ENCODE measurements around the gene MAPKBP1. TPM values are rescaled to one million over a fixed set of nuclear protein-coding genes. Genes with fewer than 3 reads are reported as not detected.

MAPKBP1 gene
- total RNA-seq, 2 donors from 2014 or later: 16.7 to 26.3 TPM

- WGBS, 2 experiments (ENCODE audit: insufficient coverage in 1 of 2, insufficient read length in 1 of 2): 24 to 35% methylated on average over 15 to 19 of the region's 19 CpGs
- Histone ChIP-seq H3K4me3 (ENCODE audit: low read length) (peak overlapping the region; percentile 82), H3K9ac (ENCODE audit: extremely low read depth, low read length, poor library complexity, severe bottlenecking) (peak overlapping the region; percentile 59), H3K9me3 (ENCODE audit: control insufficient read depth, low read length) (no peaks in the 10 kb centered on the region), H3K27ac (ENCODE audit: low read depth, low read length) (peak overlapping the region; percentile 80), H3K4me1 (ENCODE audit: control insufficient read depth, insufficient read depth, low read length) (peaks cover 11% of the 10 kb centered on the region), H3K27me3 (ENCODE audit: control insufficient read depth, insufficient read depth, low read length, poor library complexity, severe bottlenecking) (no peaks in the 10 kb centered on the region), H3K36me3 (ENCODE audit: control insufficient read depth, insufficient read depth, low read length) (peaks cover 15% of the 10 kb centered on the region)
- Mint-ChIP-seq H3K4me3 (peak overlapping the region; percentile 69), H3K27ac (peak overlapping the region; percentile 89), H3K4me1 (peaks cover 36% of the 10 kb centered on the region), H3K27me3 (ENCODE audit: insufficient read depth) (no peaks in the 10 kb centered on the region), H3K9me3 (no peaks in the 10 kb centered on the region), H3K36me3 (ENCODE audit: low read depth) (peaks cover 6% of the 10 kb centered on the region)
- DNase-seq: no peak
- TF ChIP-seq CTCF (conservative IDR thresholded peaks at IDR 0.05): no peak
These were observed 666 bp downstream of the MAPKBP1 start for GRCh38 chr15:41774882-41775417.

- Mint-ChIP-seq H3K4me3 (peak overlapping the region; percentile 69), H3K4me1 (peaks cover 43% of the 10 kb centered on the region), H3K27me3 (ENCODE audit: insufficient read depth) (no peaks in the 10 kb centered on the region), H3K27ac (no peak overlapping the region), H3K9me3 (no peaks in the 10 kb centered on the region), H3K36me3 (ENCODE audit: low read depth) (no peaks in the 10 kb centered on the region)
- H3K27ac ChIP-seq (ENCODE audit: low read depth, low read length): no peak overlapping the region
- H3K4me1 ChIP-seq (ENCODE audit: control insufficient read depth, insufficient read depth, low read length): peaks cover 11% of the 10 kb centered on the region
- 69 to 84% methylated on average over 2 of the region's 2 CpGs for WGBS, 2 experiments (ENCODE audit: insufficient coverage in 1 of 2, insufficient read length in 1 of 2)
- no peak overlapping the region for H3K9ac ChIP-seq (ENCODE audit: extremely low read depth, low read length, poor library complexity, severe bottlenecking)
- peak overlapping the region; percentile 82 for H3K4me3 ChIP-seq (ENCODE audit: low read length)
- no peak for TF ChIP-seq CTCF (conservative IDR thresholded peaks at IDR 0.05)
- H3K9me3 ChIP-seq (ENCODE audit: control insufficient read depth, low read length): no peaks in the 10 kb centered on the region
- no peak for DNase-seq
- H3K27me3 ChIP-seq (ENCODE audit: control insufficient read depth, insufficient read depth, low read length, poor library complexity, severe bottlenecking): no peaks in the 10 kb centered on the region
- peaks cover 8% of the 10 kb centered on the region for H3K36me3 ChIP-seq (ENCODE audit: control insufficient read depth, insufficient read depth, low read length)
These were observed 1.4 kb downstream of the MAPKBP1 start for GRCh38 chr15:41775651-41776050.

- TF ChIP-seq CTCF (conservative IDR thresholded peaks at IDR 0.05): no peak
- Histone ChIP-seq H3K4me3 (ENCODE audit: low read length) (no peak overlapping the region), H3K9me3 (ENCODE audit: control insufficient read depth, low read length) (no peaks in the 10 kb centered on the region), H3K4me1 (ENCODE audit: control insufficient read depth, insufficient read depth, low read length) (peaks cover 14% of the 10 kb centered on the region), H3K36me3 (ENCODE audit: control insufficient read depth, insufficient read depth, low read length) (no peaks in the 10 kb centered on the region), H3K27ac (ENCODE audit: low read depth, low read length) (no peak overlapping the region), H3K27me3 (ENCODE audit: control insufficient read depth, insufficient read depth, low read length, poor library complexity, severe bottlenecking) (no peaks in the 10 kb centered on the region), H3K9ac (ENCODE audit: extremely low read depth, low read length, poor library complexity, severe bottlenecking) (no peak overlapping the region)
- 96% methylated on average over 1 of the region's 1 CpG; no CpG with 5 or more reads in 1 of the 2 experiments for WGBS, 2 experiments (ENCODE audit: insufficient coverage in 1 of 2, insufficient read length in 1 of 2)
- no peak overlapping the region for H3K27ac Mint-ChIP-seq
- no peaks in the 10 kb centered on the region for H3K9me3 Mint-ChIP-seq
- no peak for DNase-seq
- H3K4me1 Mint-ChIP-seq: peaks cover 49% of the 10 kb centered on the region
- H3K4me3 Mint-ChIP-seq: no peak overlapping the region
- no peaks in the 10 kb centered on the region for H3K36me3 Mint-ChIP-seq (ENCODE audit: low read depth)
- H3K27me3 Mint-ChIP-seq (ENCODE audit: insufficient read depth): no peaks in the 10 kb centered on the region
These were observed 3.2 kb downstream of the MAPKBP1 start for GRCh38 chr15:41777421-41777973.
